Measurements from ENCODE around the gene NPC1L1.

DNA sequence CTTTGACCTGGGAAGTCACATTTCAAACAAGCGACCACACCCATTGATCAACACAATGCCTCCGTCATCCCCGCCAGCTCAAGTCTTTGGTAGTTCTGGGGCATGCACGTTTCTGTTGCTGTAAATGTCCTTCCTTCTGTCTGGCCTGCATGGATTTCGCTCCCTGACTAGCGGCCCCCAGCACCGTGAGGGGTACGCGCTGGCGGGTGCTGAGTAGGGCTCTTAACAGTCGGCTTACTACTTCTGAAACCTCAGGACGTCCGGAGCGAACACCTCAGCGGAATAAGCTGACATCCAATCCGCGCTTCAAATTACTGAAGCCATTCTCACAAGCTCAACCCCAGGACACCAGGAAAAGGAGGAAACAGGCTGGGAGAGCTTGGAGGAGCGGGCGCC is 51.2 kb downstream of the NPC1L1 start:
- TF ChIP-seq, protein P1, sequence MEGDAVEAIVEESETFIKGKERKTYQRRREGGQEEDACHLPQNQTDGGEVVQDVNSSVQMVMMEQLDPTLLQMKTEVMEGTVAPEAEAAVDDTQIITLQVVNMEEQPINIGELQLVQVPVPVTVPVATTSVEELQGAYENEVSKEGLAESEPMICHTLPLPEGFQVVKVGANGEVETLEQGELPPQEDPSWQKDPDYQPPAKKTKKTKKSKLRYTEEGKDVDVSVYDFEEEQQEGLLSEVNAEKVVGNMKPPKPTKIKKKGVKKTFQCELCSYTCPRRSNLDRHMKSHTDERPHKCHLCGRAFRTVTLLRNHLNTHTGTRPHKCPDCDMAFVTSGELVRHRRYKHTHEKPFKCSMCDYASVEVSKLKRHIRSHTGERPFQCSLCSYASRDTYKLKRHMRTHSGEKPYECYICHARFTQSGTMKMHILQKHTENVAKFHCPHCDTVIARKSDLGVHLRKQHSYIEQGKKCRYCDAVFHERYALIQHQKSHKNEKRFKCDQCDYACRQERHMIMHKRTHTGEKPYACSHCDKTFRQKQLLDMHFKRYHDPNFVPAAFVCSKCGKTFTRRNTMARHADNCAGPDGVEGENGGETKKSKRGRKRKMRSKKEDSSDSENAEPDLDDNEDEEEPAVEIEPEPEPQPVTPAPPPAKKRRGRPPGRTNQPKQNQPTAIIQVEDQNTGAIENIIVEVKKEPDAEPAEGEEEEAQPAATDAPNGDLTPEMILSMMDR (IDR thresholded peaks at IDR 0.05), result no peak
- no peak for TF ChIP-seq POLR2A (IDR thresholded peaks at IDR 0.05)
